22Rv1 (cell line): ENCODE measurements around the gene SIRPB1.
"Not testable (repeated sequence)": the region's sequence is repeated elsewhere in the genome, so short reads cannot be mapped to it uniquely, and the experiment has no call there.

ENCODE experiments used
- ZFX ChIP-seq: fragments of 450-650 bp; IDR thresholded peaks from 2 replicates; pipeline ENCODE4 v1.6.1; 2017; ENCODE audit warnings: antibody characterized with exemption, borderline replicate concordance
- TF ChIP-seq, protein P1 (sequence below): fragments of 450-650 bp; IDR thresholded peaks from 2 replicates; pipeline ENCODE4 v1.5.1; 2017; ENCODE audit warnings: mild to moderate bottlenecking

- TF ChIP-seq, protein P1, sequence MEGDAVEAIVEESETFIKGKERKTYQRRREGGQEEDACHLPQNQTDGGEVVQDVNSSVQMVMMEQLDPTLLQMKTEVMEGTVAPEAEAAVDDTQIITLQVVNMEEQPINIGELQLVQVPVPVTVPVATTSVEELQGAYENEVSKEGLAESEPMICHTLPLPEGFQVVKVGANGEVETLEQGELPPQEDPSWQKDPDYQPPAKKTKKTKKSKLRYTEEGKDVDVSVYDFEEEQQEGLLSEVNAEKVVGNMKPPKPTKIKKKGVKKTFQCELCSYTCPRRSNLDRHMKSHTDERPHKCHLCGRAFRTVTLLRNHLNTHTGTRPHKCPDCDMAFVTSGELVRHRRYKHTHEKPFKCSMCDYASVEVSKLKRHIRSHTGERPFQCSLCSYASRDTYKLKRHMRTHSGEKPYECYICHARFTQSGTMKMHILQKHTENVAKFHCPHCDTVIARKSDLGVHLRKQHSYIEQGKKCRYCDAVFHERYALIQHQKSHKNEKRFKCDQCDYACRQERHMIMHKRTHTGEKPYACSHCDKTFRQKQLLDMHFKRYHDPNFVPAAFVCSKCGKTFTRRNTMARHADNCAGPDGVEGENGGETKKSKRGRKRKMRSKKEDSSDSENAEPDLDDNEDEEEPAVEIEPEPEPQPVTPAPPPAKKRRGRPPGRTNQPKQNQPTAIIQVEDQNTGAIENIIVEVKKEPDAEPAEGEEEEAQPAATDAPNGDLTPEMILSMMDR = not testable (repeated sequence)
- not testable (repeated sequence) for TF ChIP-seq ZFX
Observed at GRCh38 chr20:1576003-1576402, 43.8 kb downstream of the SIRPB1 start.
